Skin epidermis (tissue), 12 donors: ENCODE results near the gene USP9X.
"Not testable (repeated sequence)": the region's sequence is repeated elsewhere in the genome, so short reads cannot be mapped to it uniquely, and the experiment has no call there.

Source experiments
- H3K27ac ChIP-seq, 21 experiments: fragments of 200-600 bp; sonication (generic) in 11 of 21; one replicate each; pipeline ENCODE4 v1.5.0; 2020; ENCODE audit warnings: mild to moderate bottlenecking in 3 of 21, inconsistent platforms in 2 of 21, moderate library complexity in 2 of 21
- H3K4me3 ChIP-seq, 7 experiments: fragments of 200-600 bp; sonication (generic) in 2 of 7; one replicate each; pipeline ENCODE4 v1.5.0; 2020; ENCODE audit warnings: inconsistent platforms in 2 of 7, mild to moderate bottlenecking in 2 of 7, moderate library complexity in 1 of 7

The USP9X gene

GRCh38 chrX:41116948-41117347, 31.7 kb downstream of the USP9X start:
- Histone ChIP-seq H3K27ac (no peak overlapping the region), H3K4me3 (no peak overlapping the region)

- no peak overlapping the region for H3K27ac ChIP-seq
These were observed 32.9 kb downstream of the USP9X start for GRCh38 chrX:41118156-41118555.

GRCh38 chrX:41119803-41120202, 34.6 kb downstream of the USP9X start:
- H3K4me3 ChIP-seq, result no peak overlapping the region
- H3K27ac ChIP-seq, result no peak overlapping the region

More at GRCh38 chrX:41118156-41118555, 32.9 kb downstream of the USP9X start:
- H3K4me3 ChIP-seq, result no peak overlapping the region

GRCh38 chrX:41121766-41122165, 36.5 kb downstream of the USP9X start:
- no peak overlapping the region for H3K27ac ChIP-seq

GRCh38 chrX:41122664-41123257, 37.5 kb downstream of the USP9X start:
- Histone ChIP-seq H3K4me3 (no peak overlapping the region), H3K27ac (no peak overlapping the region)

More at GRCh38 chrX:41121766-41122165, 36.5 kb downstream of the USP9X start:
- H3K4me3 ChIP-seq, result no peak overlapping the region

GRCh38 chrX:41127477-41128192, 42.4 kb downstream of the USP9X start:
- H3K4me3 ChIP-seq, result no peak overlapping the region
- H3K27ac ChIP-seq, result no peak overlapping the region

GRCh38 chrX:41128955-41129354, 43.7 kb downstream of the USP9X start:
- Histone ChIP-seq H3K4me3 (no peak overlapping the region), H3K27ac (no peak overlapping the region)

- no peak overlapping the region for H3K4me3 ChIP-seq
- no peak overlapping the region for H3K27ac ChIP-seq
These were observed 46.5 kb downstream of the USP9X start for GRCh38 chrX:41131766-41132165.

- no peak overlapping the region for H3K4me3 ChIP-seq
- no peak overlapping the region for H3K27ac ChIP-seq
These were observed 48.3 kb downstream of the USP9X start for GRCh38 chrX:41133551-41133950.

GRCh38 chrX:41137589-41137988, 52.3 kb downstream of the USP9X start:
- no peak overlapping the region for H3K4me3 ChIP-seq

GRCh38 chrX:41142130-41142910, 57.1 kb downstream of the USP9X start:
- Histone ChIP-seq H3K4me3 (no peak overlapping the region), H3K27ac (no peak overlapping the region)

More at GRCh38 chrX:41137589-41137988, 52.3 kb downstream of the USP9X start:
- H3K27ac ChIP-seq, result no peak overlapping the region

GRCh38 chrX:41144873-41145272, 59.6 kb downstream of the USP9X start:
- Histone ChIP-seq H3K4me3 (no peak overlapping the region), H3K27ac (no peak overlapping the region)

- H3K27ac ChIP-seq, result no peak overlapping the region
- no peak overlapping the region for H3K4me3 ChIP-seq
These were observed 60.8 kb downstream of the USP9X start for GRCh38 chrX:41145920-41146608.

GRCh38 chrX:41148553-41148952, 63.3 kb downstream of the USP9X start:
- no peak overlapping the region for H3K27ac ChIP-seq
- H3K4me3 ChIP-seq, result no peak overlapping the region

- Histone ChIP-seq H3K4me3 (no peak overlapping the region), H3K27ac (no peak overlapping the region)
These were observed 64.8 kb downstream of the USP9X start for GRCh38 chrX:41150043-41150442.

GRCh38 chrX:41151726-41152125, 66.5 kb downstream of the USP9X start:
- H3K4me3 ChIP-seq, result not testable (repeated sequence)

GRCh38 chrX:41152221-41152620, 67.0 kb downstream of the USP9X start:
- no peak overlapping the region for H3K27ac ChIP-seq
- no peak overlapping the region for H3K4me3 ChIP-seq

More at GRCh38 chrX:41151726-41152125, 66.5 kb downstream of the USP9X start:
- not testable (repeated sequence) for H3K27ac ChIP-seq

GRCh38 chrX:41153448-41153847, 68.2 kb downstream of the USP9X start:
- H3K4me3 ChIP-seq, result no peak overlapping the region
- no peak overlapping the region for H3K27ac ChIP-seq

GRCh38 chrX:41153957-41154356, 68.7 kb downstream of the USP9X start:
- Histone ChIP-seq H3K27ac (no peak overlapping the region), H3K4me3 (no peak overlapping the region)

GRCh38 chrX:41164449-41164848, 79.2 kb downstream of the USP9X start:
- H3K4me3 ChIP-seq, result no peak overlapping the region
- H3K27ac ChIP-seq, result no peak overlapping the region
